GM18505 (cell line): ENCODE measurements around the gene ZNF709.
"Not testable (repeated sequence)": the region's sequence is repeated elsewhere in the genome, so short reads cannot be mapped to it uniquely, and the experiment has no call there.

Experiments used
- ATAC-seq: cut with Tn5 transposase; IDR thresholded peaks from one replicate; pipeline ENCODE4 v1.9.1; 2021; ENCODE audit not compliant: unreplicated experiment
- POLR2A ChIP-seq: IDR thresholded peaks from 4 replicates; pipeline ENCODE4 v1.6.1; 2011; ENCODE audit warnings: borderline replicate concordance; ENCODE audit not compliant: insufficient read depth, insufficient read length; ENCODE audit errors: extremely low read depth

The ZNF709 gene

DNA sequence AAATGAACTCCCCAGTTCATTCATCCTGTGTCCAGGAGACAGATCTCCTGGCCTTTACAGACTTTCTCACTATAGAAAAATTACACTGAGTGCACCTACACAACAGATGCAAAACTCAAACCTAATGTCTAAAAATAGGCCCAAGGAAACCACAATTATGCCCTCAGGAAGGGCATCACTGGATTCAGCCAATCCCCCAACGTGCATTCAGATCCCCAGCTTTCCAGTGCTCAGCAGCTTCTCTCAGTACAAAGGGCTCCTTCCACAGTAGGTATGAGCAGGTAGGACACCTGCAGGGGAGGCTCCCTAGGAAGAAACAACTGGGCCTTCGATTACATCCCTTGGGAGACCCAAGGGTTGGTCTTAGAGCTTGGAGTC is 2.1 kb downstream of the ZNF709 start:
- TF ChIP-seq POLR2A = no peak
- no peak for ATAC-seq

DNA sequence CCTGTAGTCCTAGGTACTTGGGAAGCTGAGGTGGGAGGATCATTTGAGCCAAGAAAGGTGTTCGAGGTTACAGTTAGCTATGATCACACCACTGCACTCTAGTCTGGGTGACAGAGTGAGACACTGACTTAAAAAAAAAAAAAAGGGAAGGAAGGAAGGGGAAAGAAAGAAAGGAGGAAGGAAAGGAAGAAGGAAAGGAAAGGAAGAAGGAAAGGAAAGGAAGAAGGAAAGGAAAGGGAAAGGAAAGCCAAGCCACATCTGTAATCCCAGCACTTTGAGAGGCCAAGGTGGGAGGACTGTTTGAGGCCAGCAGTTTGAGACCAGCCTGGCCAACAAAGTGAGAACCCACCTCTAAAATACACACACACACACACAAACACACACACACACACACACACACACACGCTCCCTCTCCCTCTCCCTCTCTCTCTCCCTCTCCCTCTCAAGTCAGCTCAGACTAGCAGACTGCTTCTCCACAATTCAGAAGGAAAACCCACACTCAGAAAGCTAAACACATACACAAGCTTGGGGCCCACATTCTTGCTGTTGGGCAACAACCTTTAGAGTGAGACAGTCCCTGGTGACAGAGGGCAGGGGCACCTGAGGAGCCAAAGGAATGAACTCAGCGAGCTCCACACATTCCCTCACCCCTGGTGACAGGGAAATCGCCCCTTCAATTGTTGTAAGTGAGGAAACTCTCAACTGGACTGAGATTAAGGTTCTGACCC is 2.7 kb downstream of the ZNF709 start:
- ATAC-seq = no peak
- no peak for TF ChIP-seq POLR2A

DNA sequence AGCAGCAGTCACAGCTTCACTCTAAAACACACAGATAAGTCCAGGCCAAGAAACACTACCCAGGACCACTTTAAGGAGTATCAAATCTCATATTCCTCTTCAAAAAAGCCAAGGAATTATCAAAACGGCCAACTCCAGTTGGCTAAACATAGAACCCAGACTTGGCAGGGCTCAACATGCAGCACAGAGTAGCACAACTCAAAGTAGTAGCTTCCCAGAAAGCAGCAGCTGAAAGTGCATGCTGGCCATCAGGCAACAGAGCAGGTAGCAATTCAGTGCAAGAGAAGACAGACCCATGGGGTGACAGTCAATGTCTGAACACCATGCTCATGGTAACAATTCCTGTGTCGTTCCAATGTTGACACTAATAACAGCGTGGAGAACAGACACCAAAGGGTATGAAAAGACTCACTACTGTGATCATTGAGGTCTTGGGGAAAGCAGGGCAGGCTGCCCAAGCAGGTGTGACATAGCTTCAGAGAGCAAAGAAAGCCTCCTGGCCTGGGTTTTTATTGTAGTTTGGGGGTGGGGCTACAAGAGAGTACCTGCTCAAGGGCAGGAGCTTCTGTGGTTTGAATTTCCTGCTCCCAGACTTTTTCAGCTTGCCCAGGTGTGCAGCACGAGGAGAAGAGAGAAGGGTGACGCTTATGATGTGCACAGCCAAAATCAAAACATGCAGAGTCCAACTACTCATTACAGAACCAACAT is 6.2 kb downstream of the ZNF709 start:
- TF ChIP-seq POLR2A = no peak
- ATAC-seq = no peak

DNA sequence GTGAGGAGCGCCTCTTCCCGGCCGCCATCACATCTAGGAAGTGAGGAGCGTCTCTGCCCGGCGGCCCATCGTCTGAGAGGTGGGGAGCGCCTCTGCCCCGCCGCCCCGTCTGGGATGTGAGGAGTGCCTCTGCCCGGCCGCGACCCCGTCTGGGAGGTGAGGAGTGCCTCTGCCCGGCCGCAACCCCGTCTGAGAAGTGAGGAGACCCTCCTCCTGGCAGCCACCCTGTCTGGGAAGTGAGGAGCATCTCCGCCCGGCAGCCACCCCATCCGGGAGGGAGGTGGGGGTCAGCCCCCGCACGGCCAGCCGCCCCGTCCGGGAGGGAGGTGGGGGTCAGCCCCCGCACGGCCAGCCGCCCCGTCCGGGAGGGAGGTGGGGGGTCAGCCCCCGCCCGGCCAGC is 17.0 kb downstream of the ZNF709 start:
- not testable (repeated sequence) for ATAC-seq

DNA sequence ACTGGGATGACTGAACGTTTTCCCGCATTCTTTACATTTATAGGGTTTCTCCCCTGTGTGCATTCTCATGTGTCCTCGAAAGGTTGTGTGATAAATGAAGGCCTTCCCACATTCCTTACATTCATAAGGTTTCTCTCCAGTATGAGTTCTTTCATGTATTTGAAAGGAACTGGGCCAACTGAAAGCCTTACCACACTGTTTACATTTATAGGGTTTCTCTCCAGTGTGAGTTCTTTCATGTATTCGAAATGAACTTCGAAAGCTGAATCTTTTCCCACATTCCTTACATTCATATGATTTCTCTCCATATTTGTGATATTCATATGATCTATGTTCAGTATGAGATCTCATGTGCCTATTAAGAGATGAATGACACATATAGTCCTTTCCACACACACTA is 19.4 kb downstream of the ZNF709 start:
- no peak for TF ChIP-seq POLR2A
- no peak for ATAC-seq

DNA sequence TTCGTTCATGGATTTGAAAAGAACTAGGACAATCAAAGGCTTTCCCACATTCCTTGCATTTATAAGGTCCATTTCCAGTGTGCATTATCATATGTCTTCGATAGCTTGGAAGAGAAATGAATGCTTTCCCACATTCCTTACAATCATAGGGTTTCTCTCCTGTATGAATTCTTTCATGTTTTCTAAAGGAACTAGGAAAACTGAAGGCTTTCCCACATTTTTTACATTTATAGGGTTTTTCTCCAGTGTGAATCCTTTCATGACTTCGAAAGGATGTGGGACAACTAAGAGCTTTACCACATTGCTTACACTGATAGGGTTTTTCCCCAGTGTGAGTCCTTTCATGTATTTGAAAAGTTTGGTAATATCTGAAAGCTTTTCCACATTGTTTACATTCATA is 19.8 kb downstream of the ZNF709 start:
- no peak for ATAC-seq
- TF ChIP-seq POLR2A = no peak

DNA sequence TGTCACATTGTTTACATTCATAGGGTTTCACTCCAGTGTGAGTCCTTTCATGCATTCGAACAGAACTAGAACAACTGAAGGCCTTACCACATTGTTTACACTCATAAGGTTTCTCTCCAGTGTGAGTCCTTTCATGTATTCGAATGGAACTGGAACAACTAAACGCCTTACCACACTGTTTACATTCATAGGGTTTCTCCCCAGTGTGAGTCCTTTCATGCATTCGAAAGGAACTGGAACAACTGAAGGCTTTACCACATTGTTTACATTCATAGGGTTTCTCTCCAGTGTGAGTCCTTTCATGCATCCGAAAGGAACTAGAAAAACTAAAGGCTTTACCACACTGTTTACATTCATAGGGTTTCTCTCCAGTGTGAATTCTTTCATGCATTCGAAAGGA is 20.5 kb downstream of the ZNF709 start:
- not testable (repeated sequence) for ATAC-seq

DNA sequence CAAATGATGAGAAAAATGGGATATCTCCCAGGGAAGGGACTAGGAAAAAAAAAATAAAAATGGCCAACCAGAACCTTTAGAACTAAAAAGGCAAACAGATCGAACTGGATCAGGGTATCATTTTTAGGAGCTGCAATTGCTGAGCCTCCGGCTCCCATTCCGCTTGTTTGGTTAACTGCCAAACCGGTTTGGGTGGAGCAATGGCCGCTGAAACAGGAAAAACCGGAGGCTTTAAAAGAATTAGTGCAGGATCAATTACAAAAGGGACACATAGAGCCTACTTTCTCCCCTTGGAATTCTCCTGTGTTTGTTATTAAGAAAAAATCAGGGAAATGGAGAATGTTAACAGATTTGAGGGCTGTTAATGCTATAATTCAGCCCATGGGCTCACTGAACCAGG is 31.1 kb downstream of the ZNF709 start:
- ATAC-seq = no peak

DNA sequence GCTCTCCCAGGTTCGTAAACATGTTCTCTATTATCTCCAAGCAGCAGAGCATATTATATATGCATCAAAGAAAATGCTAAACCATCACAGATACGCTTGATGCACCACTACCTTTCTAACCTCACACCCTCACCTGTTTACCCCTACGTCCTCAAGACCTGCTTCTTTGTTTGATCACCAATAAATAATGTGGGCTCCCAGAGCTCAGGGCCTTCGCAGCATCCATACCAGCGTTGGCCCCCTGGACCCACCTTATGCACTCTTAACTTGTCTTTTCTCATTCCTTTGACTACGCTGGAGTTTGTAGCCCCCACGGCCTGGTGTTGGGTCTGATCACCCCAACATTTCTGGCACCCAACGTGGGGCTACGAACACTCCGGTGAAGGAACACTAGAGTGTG is 33.8 kb downstream of the ZNF709 start:
- no peak for TF ChIP-seq POLR2A
- no peak for ATAC-seq

More for the DNA sequence above, 31.1 kb downstream of the ZNF709 start:
- no peak for TF ChIP-seq POLR2A

DNA sequence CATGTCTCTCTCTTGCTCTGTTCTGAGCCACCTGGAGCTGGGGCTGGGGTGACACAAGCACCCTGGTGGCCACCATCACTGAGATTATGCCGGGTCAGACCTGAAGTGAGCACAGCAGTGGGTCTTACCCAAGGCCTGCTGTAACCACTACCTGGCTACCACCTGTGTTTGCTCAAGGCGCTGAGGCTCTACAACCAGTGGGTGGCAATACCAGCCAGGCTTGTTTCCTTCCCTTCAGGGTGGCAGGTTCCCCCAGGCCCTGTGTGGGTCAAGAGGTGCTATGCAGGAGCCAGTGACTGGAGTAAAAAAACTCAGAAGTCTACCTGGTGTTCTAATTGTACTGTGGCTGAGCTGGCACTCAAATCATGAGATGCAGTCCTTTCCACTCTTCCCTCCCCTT is 35.8 kb downstream of the ZNF709 start:
- no peak for ATAC-seq

DNA sequence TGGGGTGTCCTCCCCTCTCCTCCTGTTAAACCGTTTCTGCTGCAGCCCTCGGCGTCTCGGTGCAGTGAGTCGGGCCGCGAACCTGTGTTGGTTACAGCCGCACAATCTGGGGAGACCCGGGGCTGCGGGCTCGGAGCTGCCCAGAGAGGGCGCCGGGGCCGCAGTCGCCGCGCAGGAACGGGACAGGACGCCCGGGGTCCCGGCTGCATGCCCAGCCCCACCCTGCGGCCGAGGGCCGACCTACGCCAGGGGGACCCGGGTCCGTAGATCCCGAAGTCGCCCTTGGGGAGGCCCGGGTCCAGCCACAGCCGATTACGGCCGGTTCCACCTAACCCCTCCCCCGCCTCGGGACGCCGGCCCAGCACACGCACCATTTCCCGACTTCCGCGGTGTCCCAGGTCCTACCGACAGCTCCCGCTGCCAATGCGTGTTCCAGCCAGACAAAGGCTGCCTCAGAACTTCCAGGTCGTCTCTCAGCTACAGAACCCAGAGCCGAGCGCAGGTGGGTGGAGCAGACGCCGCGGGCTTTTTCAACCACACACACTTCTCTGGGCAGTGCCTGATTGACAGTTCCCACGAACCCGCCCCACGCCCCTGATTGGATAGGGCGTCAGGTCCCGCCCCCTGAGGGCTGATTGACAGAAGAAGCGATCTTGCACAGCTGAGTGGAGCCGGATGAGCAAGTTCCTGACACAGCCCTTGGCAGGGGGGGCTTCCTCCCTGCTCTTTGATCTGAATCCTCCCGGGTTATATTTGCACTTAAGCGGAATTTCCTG is 43.9 kb downstream of the ZNF709 start, which contains the start of gene ZNF443:
Gene ZNF443 (minus strand): TSS at position 481 of the 776 bp plus-strand sequence. CDS start 107 bp downstream, at position 374.
- ATAC-seq = peak; percentile 91
- peak; percentile 46 for TF ChIP-seq POLR2A

More for the DNA sequence above, 35.8 kb downstream of the ZNF709 start:
- no peak for TF ChIP-seq POLR2A

DNA sequence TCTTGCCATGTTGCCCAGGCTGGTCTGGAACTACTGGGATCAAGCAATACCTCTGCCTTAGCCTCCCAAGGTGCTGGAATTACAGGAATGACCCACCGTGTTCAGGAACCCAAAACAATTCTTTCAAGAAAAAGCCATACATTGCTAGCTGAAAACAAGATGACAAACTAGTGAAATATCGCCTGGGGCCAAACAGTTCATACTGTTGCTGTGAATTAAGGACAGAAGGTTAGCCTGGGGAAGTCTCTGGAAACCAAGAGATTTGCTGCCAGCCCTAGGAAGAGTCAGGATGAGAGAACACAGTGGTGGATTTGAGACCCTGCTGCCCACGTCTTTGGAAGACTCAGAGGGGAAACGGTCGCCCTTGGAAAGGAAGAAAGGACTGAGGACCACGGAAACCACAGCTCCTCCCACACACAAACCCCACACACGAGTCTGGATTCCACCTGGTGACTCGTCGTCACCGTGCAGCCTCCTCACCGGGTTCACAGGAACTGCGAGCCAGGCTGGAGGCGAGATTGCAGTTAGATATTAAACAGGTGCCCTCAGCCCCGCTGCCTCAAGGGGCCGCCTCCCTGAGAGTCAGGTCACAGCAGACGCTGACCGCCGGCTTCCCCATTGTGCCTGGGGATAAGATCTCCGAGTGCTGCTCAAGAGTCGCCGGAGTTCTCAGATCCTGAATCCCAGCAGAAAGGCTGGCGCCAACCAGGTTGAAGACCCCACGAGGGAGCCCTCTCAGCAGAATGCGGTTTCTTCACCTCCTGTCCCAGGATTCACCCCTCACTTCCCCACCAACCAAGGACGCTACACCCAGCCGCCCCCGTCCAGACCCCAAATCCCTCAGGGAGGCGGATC is 44.7 kb downstream of the ZNF709 start:
- peak; percentile 20 for ATAC-seq

DNA sequence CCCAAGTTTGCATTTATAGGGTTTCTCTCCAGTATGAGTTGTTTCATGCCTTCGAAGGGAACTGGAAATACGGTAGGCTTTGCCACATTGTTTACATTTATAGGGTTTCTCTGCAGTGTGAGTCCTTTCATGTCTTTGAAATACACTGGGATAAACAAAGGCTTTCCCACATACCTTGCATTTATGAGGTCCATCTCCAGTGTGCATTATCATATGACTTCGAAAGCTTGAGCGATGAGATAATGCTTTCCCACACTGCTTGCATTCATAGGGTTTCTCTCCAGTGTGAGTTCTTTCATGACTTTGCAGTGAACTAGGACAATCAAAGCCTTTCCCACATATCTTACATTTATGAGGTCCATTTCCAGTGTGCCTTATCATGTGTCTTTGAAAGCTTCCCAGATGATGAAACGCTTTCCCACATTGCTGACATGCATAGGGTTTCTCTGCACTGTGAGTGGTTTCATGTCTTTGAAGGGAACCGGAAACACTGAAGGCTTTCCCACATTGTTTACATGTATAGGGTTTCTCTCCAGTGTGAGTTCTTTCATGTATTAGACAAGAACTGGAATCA is 53.8 kb downstream of the ZNF709 start:
- not testable (repeated sequence) for ATAC-seq
